ENCODE measurements around the gene DNAJB6. TPM values are rescaled to one million over a fixed set of nuclear protein-coding genes. Genes with fewer than 3 reads are reported as not detected.

DNAJB6 gene
- total RNA-seq, 5 donors from 2014 or later (not counting 1 experiment from before 2014, with no cell fraction given): 80.7 to 195 (median 89.1) TPM

DNA sequence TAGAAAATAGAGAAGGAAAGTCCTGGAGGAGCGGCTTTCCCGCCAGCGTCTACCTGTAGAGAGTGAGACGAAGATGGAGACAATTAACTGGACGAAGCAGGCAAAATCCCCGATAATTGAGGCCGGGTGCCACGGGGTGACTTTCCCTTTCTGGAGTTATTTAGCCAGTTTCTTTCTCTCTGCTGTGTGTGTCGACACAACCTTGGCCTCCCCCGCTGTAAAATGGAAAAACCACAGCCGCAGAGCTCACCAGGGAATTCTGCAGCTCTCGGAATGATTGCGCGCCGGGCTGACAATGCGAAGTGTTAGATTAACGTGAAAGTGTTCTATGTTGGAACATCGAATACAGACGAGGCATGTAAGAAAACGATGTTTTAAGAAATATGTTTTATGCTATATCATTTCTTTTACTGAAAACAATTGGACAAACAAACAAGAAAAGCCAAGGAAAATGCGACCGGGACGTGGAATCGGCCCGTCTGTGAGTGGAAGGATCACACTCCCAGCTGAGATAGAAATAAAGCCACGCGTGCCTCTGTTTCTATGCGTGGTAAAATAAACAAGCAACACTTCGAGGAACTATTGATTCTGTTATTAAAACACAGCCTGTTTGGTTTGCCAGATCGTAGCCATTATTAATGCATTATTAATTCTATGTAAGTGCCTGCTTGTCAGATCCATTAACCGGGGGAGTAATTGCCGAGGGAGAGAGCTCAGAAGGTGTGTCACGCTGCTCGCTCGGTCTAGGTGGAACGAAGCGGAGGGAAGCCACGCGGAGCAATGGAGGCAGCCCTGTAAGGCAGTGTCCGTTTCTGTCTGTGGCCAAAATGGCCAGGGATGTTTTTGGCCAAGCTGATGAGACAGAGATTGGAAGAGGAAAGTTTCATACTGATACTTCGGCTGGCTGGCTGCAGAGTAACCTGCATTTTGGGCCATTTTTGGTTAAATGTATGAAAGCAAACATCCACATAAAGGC, 129.4 kb downstream of the DNAJB6 start:
- Mint-ChIP-seq H3K36me3 (no peaks in the 10 kb centered on the region), H3K4me3 (no peak overlapping the region), H3K4me1 (peaks cover 19 to 26% (median 24%) of the 10 kb centered on the region in 3 donors), H3K27me3 (no peaks in the 10 kb centered on the region), H3K27ac (no peak overlapping the region), H3K9me3 (no peaks in the 10 kb centered on the region)
- ATAC-seq (replicated peaks in 1 of 4) (no peak), DNase-seq (no peak)
- Histone ChIP-seq H3K4me3 (ENCODE audit: control insufficient read depth in 1 of 2, extremely low read depth in 1 of 2, low read length in 1 of 2) (no peak overlapping the region), H3K27ac (ENCODE audit: low read length) (no peak overlapping the region), H3K4me1 (ENCODE audit: control insufficient read depth in 1 of 2, extremely low read depth in 1 of 2, insufficient read depth in 2 of 2, low read length in 2 of 2) (peaks cover 6 to 17% of the 10 kb centered on the region in 2 experiments), H3K36me3 (ENCODE audit: control insufficient read depth in 2 of 2, extremely low read depth in 1 of 2, insufficient read depth in 1 of 2, low read length in 1 of 2) (peaks cover 0 to 2% of the 10 kb centered on the region in 2 donors), H3K9me3 (no peaks in the 10 kb centered on the region), H3K27me3 (replicated peaks in 1 of 2; ENCODE audit: control insufficient read depth in 2 of 2, extremely low read depth in 1 of 2, insufficient read depth in 2 of 2, low read length in 1 of 2) (peaks cover 0 to 25% of the 10 kb centered on the region in 2 experiments)
- POLR2A ChIA-PET: no interaction called here
- CTCF ChIA-PET: no interaction called here
- WGBS (ENCODE audit: insufficient coverage): 89% methylated on average over 29 of the region's 41 CpGs

- peaks cover 0 to 25% of the 10 kb centered on the region in 2 experiments for H3K27me3 ChIP-seq (replicated peaks in 1 of 2; ENCODE audit: control insufficient read depth in 2 of 2, extremely low read depth in 1 of 2, insufficient read depth in 2 of 2, low read length in 1 of 2)
- H3K36me3 ChIP-seq (ENCODE audit: control insufficient read depth in 2 of 2, extremely low read depth in 1 of 2, insufficient read depth in 1 of 2, low read length in 1 of 2): peaks cover 0 to 2% of the 10 kb centered on the region in 2 donors
- WGBS (ENCODE audit: insufficient coverage): 81% methylated on average over 11 of the region's 12 CpGs
- no peak overlapping the region for H3K4me3 ChIP-seq (ENCODE audit: control insufficient read depth in 1 of 2, extremely low read depth in 1 of 2, low read length in 1 of 2)
- peak in 2 of 35 experiments; percentile 3 to 17 for DNase-seq
- H3K4me1 ChIP-seq (ENCODE audit: control insufficient read depth in 1 of 2, extremely low read depth in 1 of 2, insufficient read depth in 2 of 2, low read length in 2 of 2): peaks cover 12 to 22% of the 10 kb centered on the region in 2 experiments
- Mint-ChIP-seq H3K27ac (no peak overlapping the region), H3K36me3 (peaks cover under 1% of the 10 kb centered on the region), H3K27me3 (no peaks in the 10 kb centered on the region), H3K4me1 (peaks cover 22 to 27% (median 26%) of the 10 kb centered on the region in 3 donors), H3K9me3 (peaks cover 0 to under 1% (median 0%) of the 10 kb centered on the region in 3 donors), H3K4me3 (no peak overlapping the region)
- ChIA-PET POLR2A (no interaction called here), CTCF (no interaction called here)
- H3K27ac ChIP-seq (ENCODE audit: low read length): no peak overlapping the region
- H3K9me3 ChIP-seq: no peaks in the 10 kb centered on the region
- no peak for ATAC-seq (replicated peaks in 1 of 4)
Measured at GRCh38 chr7:157466867-157467261, 130.1 kb downstream of the DNAJB6 start.

Other genes starting within 250 kb of the DNAJB6 start
- gene UBE3C, start 198.1 kb upstream of the DNAJB6 start, total RNA-seq: 10 to 100 TPM; 50.1 to 56.8 (median 55.1) TPM

Data from T-cell (primary cell).